SK-N-SH treated with all-trans-retinoic acid at 6 μM for 48 hours (cell line): ENCODE measurements around the gene MAN2B1.
A peak's percentile ranks its signal among the peaks of the same experiment; 100 is the strongest.

ENCODE experiments used
- ATAC-seq: fragments of 200-7000 bp; cut with Tn5 transposase; 3 replicates; pipeline ENCODE4 v1.9.1; 2020; ENCODE audit warnings: mild to moderate bottlenecking, moderate library complexity
- ARNTL ChIP-seq: fragments of 450-650 bp; formaldehyde crosslinking; IDR thresholded peaks from 2 replicates; pipeline ENCODE4 v1.5.0; 2020; ENCODE audit warnings: low read depth, mild to moderate bottlenecking, moderate library complexity, borderline replicate concordance
- BACH2 ChIP-seq: fragments of 250-450 bp; sonication (Bioruptor Pico); IDR thresholded peaks from 2 replicates; pipeline ENCODE4 v1.9.0; 2021; ENCODE audit warnings: mild to moderate bottlenecking, borderline replicate concordance
- CSDC2 ChIP-seq: fragments of 250-450 bp; sonication (Bioruptor Pico); IDR thresholded peaks from 2 replicates; pipeline ENCODE4 v1.5.0; 2020; ENCODE audit warnings: mild to moderate bottlenecking, moderate library complexity
- ESRRG ChIP-seq: fragments of 250-450 bp; sonication (Bioruptor Pico); IDR thresholded peaks from 2 replicates; pipeline ENCODE4 v1.6.1; 2021; ENCODE audit warnings: mild to moderate bottlenecking
- GLIS3 ChIP-seq: fragments of 250-450 bp; sonication (Bioruptor Pico); IDR thresholded peaks from 2 replicates; pipeline ENCODE4 v1.5.0; 2020; ENCODE audit warnings: mild to moderate bottlenecking, moderate library complexity
- ISL1 ChIP-seq: fragments of 250-450 bp; sonication (Bioruptor Pico); IDR thresholded peaks from 2 replicates; pipeline ENCODE4 v2.1.2; 2022; ENCODE audit warnings: mild to moderate bottlenecking, moderate library complexity
- OSR1 ChIP-seq: fragments of 250-450 bp; sonication (Bioruptor Pico); IDR thresholded peaks from 2 replicates; pipeline ENCODE4 v1.8.0; 2022; ENCODE audit warnings: moderate library complexity, mild to moderate bottlenecking, inconsistent platforms
- TCF4 ChIP-seq: fragments of 250-450 bp; sonication (Bioruptor Pico); IDR thresholded peaks from 2 replicates; pipeline ENCODE4 v1.8.0; 2021; ENCODE audit warnings: mild to moderate bottlenecking, moderate library complexity, borderline replicate concordance
- TOX ChIP-seq: fragments of 250-450 bp; sonication (Bioruptor Pico); IDR thresholded peaks from 2 replicates; pipeline ENCODE4 v1.8.0; 2021; ENCODE audit warnings: mild to moderate bottlenecking, moderate library complexity, borderline replicate concordance
- ZC3H10 ChIP-seq: fragments of 250-450 bp; sonication (Bioruptor Pico); IDR thresholded peaks from 2 replicates; pipeline ENCODE4 v1.5.1; 2021; ENCODE audit warnings: mild to moderate bottlenecking, moderate library complexity
- ZFP3 ChIP-seq: fragments of 250-450 bp; sonication (Bioruptor Pico); IDR thresholded peaks from 2 replicates; pipeline ENCODE4 v1.5.0; 2020; ENCODE audit warnings: mild to moderate bottlenecking, moderate library complexity
- ZNF565 ChIP-seq: fragments of 450-650 bp; formaldehyde crosslinking; conservative IDR thresholded peaks from 2 replicates; pipeline ENCODE4 v1.5.0; 2020; ENCODE audit warnings: low read depth, mild to moderate bottlenecking, moderate library complexity
- ZNF70 ChIP-seq: fragments of 450-650 bp; formaldehyde crosslinking; IDR thresholded peaks from 2 replicates; pipeline ENCODE4 v1.5.0; 2020; ENCODE audit warnings: mild to moderate bottlenecking, moderate library complexity
- ZNF8 ChIP-seq: fragments of 450-650 bp; formaldehyde crosslinking; IDR thresholded peaks from 2 replicates; pipeline ENCODE4 v1.5.0; 2020; ENCODE audit warnings: mild to moderate bottlenecking, moderate library complexity
- TF ChIP-seq, protein P1 (sequence below): fragments of 250-450 bp; sonication (Bioruptor Pico); IDR thresholded peaks from 2 replicates; pipeline ENCODE4 v1.8.0; 2021; ENCODE audit warnings: low read depth, mild to moderate bottlenecking, moderate library complexity, borderline replicate concordance
- TF ChIP-seq, protein P2 (sequence below): fragments of 250-450 bp; sonication (Bioruptor Pico); IDR thresholded peaks from 2 replicates; pipeline ENCODE4 v1.5.1; 2020; ENCODE audit warnings: low read depth, mild to moderate bottlenecking, moderate library complexity
- TF ChIP-seq, protein P3 (sequence below): fragments of 250-450 bp; sonication (Bioruptor Pico); IDR thresholded peaks from 2 replicates; pipeline ENCODE4 v1.5.1; 2021; ENCODE audit warnings: mild to moderate bottlenecking, moderate library complexity
- TF ChIP-seq, protein P4 (sequence below): fragments of 250-450 bp; sonication (Bioruptor Pico); IDR thresholded peaks from 2 replicates; pipeline ENCODE4 v1.5.0; 2020; ENCODE audit warnings: mild to moderate bottlenecking, moderate library complexity
- TF ChIP-seq, protein P5 (sequence below): fragments of 250-450 bp; sonication (Bioruptor Pico); IDR thresholded peaks from 2 replicates; pipeline ENCODE4 v1.8.0; 2020; ENCODE audit warnings: mild to moderate bottlenecking, moderate library complexity, borderline replicate concordance

The MAN2B1 gene

DNA sequence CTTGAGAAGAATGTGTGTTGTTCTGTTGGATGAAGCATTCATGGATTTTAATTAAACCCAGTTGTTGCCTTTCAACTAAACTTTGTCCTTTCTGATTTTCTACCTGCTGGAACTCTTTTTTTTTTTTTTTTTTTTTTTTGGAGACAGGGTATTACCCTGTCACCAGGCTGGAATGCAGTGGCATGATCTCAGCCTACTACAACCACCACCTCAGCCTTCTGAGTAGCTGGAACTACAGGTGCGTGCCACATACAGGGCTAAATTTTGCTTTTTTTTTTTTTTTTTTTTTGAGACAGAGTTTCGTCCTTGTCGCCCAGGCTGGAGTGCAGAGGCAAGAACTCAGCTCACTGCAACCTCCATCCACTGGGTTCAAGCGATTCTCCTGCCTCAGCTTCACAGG lies 48.9 kb downstream of the MAN2B1 start (continued):
- TF ChIP-seq, protein P1, sequence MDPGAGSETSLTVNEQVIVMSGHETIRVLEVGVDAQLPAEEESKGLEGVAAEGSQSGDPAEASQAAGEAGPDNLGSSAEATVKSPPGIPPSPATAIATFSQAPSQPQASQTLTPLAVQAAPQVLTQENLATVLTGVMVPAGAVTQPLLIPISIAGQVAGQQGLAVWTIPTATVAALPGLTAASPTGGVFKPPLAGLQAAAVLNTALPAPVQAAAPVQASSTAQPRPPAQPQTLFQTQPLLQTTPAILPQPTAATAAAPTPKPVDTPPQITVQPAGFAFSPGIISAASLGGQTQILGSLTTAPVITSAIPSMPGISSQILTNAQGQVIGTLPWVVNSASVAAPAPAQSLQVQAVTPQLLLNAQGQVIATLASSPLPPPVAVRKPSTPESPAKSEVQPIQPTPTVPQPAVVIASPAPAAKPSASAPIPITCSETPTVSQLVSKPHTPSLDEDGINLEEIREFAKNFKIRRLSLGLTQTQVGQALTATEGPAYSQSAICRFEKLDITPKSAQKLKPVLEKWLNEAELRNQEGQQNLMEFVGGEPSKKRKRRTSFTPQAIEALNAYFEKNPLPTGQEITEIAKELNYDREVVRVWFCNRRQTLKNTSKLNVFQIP (CRISPR knock-in tag) = no peak

DNA sequence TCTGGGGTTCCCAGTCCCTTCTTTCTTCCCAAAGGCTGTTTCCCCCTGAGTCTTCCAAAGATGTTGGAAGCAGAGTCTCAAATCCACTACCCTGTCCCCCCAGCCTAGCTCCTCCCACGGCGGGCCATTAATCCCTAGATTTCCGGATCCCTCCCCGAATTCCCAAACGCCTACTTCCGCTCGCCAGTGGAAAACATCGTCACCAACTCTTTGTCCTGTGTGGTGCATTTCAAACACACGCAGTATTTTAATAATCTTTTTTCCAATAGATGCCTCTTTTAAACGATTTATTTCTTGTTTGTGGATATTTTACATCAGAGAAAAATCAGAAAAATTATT lies 55.2 kb downstream of the MAN2B1 start:
- TF ChIP-seq GLIS3 (CRISPR knock-in tag) = no peak
- TF ChIP-seq, protein P2, sequence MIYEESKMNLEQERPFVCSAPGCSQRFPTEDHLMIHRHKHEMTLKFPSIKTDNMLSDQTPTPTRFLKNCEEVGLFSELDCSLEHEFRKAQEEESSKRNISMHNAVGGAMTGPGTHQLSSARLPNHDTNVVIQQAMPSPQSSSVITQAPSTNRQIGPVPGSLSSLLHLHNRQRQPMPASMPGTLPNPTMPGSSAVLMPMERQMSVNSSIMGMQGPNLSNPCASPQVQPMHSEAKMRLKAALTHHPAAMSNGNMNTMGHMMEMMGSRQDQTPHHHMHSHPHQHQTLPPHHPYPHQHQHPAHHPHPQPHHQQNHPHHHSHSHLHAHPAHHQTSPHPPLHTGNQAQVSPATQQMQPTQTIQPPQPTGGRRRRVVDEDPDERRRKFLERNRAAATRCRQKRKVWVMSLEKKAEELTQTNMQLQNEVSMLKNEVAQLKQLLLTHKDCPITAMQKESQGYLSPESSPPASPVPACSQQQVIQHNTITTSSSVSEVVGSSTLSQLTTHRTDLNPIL (CRISPR knock-in tag) = no peak
- ATAC-seq = peak; percentile 80

DNA sequence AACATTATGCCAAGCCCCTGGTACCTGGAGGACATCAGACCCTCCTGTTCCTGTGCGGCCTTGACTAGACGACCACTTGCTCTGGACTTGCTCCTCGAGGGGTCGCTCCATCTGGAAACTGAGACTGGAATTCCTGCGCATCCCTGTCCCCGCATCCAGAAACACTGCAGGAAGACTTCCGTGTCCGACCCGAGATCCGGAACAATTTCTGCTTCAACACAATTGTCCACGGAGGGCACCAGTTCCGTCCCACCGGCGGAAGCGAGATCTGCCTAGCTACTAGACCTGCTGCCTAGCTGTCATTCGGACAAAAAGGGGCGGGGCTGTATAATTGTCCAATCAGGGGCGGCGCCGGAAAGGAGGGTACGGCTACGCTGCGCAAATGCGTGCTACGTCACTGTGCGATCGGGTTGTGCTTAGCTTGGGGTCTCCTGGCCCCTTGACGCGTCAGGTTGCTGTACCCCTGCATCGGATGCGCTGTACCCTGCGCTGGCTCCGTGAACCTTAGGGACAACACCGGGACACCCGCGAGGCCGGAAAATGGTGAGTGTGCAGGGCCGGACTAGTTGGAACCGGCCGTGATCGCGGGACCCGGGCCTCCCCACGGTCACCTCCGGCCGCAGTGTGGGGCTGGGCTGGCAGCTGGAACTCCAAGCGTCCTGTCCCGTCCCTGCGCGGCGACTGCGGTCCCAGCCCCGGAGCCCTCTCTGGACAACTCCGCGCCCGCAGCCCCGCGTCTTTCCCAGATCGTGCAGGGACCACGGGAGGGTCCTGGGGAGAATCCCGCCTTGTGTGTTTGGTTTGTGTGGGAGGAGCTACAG lies 55.8 kb downstream of the MAN2B1 start, which contains the start of the genes ZNF490 and ZNF791:
ZNF490 (minus strand) TSS at position 274 of the 821 bp plus-strand sequence; CDS start at position 141, 133 bp downstream.
ZNF791 (plus strand) TSS at position 381 of the 821 bp plus-strand sequence; CDS start at position 541, 160 bp downstream.
- TF ChIP-seq ARNTL (no peak), BACH2 (CRISPR knock-in tag) (no peak), ZNF8 (CRISPR knock-in tag) (no peak), TOX (no peak), ZNF565 (CRISPR knock-in tag) (no peak), OSR1 (CRISPR knock-in tag) (no peak), ZNF70 (CRISPR knock-in tag) (no peak), ISL1 (CRISPR knock-in tag) (no peak), ESRRG (CRISPR knock-in tag) (no peak)
- TF ChIP-seq, protein P3, sequence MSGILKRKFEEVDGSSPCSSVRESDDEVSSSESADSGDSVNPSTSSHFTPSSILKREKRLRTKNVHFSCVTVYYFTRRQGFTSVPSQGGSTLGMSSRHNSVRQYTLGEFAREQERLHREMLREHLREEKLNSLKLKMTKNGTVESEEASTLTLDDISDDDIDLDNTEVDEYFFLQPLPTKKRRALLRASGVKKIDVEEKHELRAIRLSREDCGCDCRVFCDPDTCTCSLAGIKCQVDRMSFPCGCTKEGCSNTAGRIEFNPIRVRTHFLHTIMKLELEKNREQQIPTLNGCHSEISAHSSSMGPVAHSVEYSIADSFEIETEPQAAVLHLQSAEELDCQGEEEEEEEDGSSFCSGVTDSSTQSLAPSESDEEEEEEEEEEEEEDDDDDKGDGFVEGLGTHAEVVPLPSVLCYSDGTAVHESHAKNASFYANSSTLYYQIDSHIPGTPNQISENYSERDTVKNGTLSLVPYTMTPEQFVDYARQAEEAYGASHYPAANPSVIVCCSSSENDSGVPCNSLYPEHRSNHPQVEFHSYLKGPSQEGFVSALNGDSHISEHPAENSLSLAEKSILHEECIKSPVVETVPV = no peak
- TF ChIP-seq, protein P4, sequence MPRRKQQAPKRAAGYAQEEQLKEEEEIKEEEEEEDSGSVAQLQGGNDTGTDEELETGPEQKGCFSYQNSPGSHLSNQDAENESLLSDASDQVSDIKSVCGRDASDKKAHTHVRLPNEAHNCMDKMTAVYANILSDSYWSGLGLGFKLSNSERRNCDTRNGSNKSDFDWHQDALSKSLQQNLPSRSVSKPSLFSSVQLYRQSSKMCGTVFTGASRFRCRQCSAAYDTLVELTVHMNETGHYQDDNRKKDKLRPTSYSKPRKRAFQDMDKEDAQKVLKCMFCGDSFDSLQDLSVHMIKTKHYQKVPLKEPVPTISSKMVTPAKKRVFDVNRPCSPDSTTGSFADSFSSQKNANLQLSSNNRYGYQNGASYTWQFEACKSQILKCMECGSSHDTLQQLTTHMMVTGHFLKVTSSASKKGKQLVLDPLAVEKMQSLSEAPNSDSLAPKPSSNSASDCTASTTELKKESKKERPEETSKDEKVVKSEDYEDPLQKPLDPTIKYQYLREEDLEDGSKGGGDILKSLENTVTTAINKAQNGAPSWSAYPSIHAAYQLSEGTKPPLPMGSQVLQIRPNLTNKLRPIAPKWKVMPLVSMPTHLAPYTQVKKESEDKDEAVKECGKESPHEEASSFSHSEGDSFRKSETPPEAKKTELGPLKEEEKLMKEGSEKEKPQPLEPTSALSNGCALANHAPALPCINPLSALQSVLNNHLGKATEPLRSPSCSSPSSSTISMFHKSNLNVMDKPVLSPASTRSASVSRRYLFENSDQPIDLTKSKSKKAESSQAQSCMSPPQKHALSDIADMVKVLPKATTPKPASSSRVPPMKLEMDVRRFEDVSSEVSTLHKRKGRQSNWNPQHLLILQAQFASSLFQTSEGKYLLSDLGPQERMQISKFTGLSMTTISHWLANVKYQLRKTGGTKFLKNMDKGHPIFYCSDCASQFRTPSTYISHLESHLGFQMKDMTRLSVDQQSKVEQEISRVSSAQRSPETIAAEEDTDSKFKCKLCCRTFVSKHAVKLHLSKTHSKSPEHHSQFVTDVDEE (CRISPR knock-in tag) = no peak
- TF ChIP-seq, all 23 proteins: peak for 0
- ATAC-seq = peak; percentile 98

DNA sequence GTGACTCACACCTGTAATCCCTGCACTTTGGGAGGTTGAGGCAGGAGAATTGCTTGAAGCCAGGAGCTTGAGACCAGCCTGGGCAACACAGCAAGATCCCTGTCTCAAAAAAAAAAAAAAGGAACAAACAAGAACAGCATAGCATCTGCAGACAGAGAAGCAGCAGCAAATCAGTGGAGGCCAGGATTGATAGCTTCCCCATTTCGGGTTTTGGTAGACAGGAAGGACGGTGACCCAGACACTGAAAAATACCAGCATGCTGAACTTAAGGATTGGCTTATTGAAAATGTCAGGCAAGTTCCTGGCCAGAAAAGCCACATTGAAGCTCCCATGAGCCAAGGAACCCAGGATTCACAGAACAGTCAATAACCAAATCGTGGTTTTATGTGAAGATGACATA lies 58.9 kb downstream of the MAN2B1 start:
- TF ChIP-seq ZFP3 = no peak
- no peak for TF ChIP-seq CSDC2
- no peak for TF ChIP-seq OSR1 (CRISPR knock-in tag)
- TF ChIP-seq, protein P1 (CRISPR knock-in tag) = no peak
- TF ChIP-seq ZC3H10 (CRISPR knock-in tag) = no peak
- TF ChIP-seq, all 23 proteins: peak for 0
- ATAC-seq = no peak

DNA sequence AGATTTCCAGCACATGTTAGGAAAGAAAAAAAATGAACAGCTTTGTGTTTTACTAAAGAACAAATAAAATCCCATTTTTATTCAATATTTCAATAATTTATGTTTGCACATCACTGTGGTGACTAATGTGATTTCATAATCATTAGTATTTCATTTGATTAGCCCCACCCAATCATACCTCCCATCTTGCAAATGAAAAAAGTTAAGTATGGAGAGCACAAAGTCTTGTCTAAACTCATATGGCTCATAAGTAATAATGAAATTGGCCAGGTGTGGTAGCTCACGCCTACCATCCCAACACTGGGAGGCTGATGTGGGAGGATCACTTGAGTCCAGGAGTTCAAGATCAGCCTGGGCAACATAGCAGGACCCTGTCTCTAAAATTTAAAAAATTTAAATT lies 59.7 kb downstream of the MAN2B1 start:
- no peak for ATAC-seq
- TF ChIP-seq, protein P2 (CRISPR knock-in tag) = no peak
- TF ChIP-seq, protein P5, sequence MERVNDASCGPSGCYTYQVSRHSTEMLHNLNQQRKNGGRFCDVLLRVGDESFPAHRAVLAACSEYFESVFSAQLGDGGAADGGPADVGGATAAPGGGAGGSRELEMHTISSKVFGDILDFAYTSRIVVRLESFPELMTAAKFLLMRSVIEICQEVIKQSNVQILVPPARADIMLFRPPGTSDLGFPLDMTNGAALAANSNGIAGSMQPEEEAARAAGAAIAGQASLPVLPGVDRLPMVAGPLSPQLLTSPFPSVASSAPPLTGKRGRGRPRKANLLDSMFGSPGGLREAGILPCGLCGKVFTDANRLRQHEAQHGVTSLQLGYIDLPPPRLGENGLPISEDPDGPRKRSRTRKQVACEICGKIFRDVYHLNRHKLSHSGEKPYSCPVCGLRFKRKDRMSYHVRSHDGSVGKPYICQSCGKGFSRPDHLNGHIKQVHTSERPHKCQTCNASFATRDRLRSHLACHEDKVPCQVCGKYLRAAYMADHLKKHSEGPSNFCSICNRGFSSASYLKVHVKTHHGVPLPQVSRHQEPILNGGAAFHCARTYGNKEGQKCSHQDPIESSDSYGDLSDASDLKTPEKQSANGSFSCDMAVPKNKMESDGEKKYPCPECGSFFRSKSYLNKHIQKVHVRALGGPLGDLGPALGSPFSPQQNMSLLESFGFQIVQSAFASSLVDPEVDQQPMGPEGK = no peak
- TF ChIP-seq TCF4 (CRISPR knock-in tag) (no peak), ARNTL (no peak), ZNF70 (CRISPR knock-in tag) (no peak)
